T-cell (primary cell): ENCODE data around the gene OR6C74. TPM values are rescaled to one million over a fixed set of nuclear protein-coding genes. Genes with fewer than 3 reads are reported as not detected.

Source experiments
- ATAC-seq, 4 experiments: fragments of 200-7000 bp in 3 of 4; fragments of 150-1000 bp in 1 of 4; cut with Tn5 transposase; replicated peaks in 1 of 4; 1 replicate in 3 of 4; 2 replicates in 1 of 4; pipeline ENCODE4 v1.10.0; 2021; ENCODE audit warnings: moderate library complexity in 3 of 4, mild to moderate bottlenecking in 2 of 4, moderate number of reproducible peaks in 1 of 4
- CTCF ChIA-PET, 2 donors: fragments of 300-600 bp; sonication (Branson Sonifier 250); formaldehyde crosslinking; loops; one replicate each; lab custom pipeline; 2022; ENCODE audit warnings: antibody characterized with exemption in 2 of 2; lab: Charles Lee
- POLR2A ChIA-PET, 2 donors: fragments of 300-600 bp; sonication (Branson Sonifier 250); formaldehyde crosslinking; loops; one replicate each; lab custom pipeline; 2022; ENCODE audit warnings: antibody characterized with exemption in 2 of 2; lab: Charles Lee
- DNase-seq, 35 experiments: peaks; one replicate each; pipeline versions ENCODE4 v3.0.0 to v3.0.0-alpha.2; 2013 to 2023
- H3K27ac ChIP-seq: one replicate; pipeline ENCODE4 v1.5.1; 2013; ENCODE audit warnings: low read length
- H3K27me3 ChIP-seq, 2 experiments: replicated peaks in 1 of 2; 1 replicate in 1 of 2; 2 replicates in 1 of 2; pipeline versions ENCODE4 v1.6.1 to v1.7.0; 2013; ENCODE audit warnings: low read length in 1 of 2, mixed read lengths in 1 of 2; ENCODE audit not compliant: control insufficient read depth in 2 of 2, insufficient read depth in 2 of 2; ENCODE audit errors: extremely low read depth in 1 of 2
- H3K36me3 ChIP-seq, 2 donors: 1 replicate in 1 of 2; 2 replicates in 1 of 2; pipeline versions ENCODE4 v1.6.1 to v1.7.0; 2013; ENCODE audit warnings: low read length in 1 of 2; ENCODE audit not compliant: control insufficient read depth in 2 of 2, insufficient read depth in 1 of 2; ENCODE audit errors: extremely low read depth in 1 of 2
- H3K4me1 ChIP-seq, 2 experiments: 1 replicate in 1 of 2; 2 replicates in 1 of 2; pipeline versions ENCODE4 v1.6.1 to v1.7.0; 2013; ENCODE audit warnings: low read length in 2 of 2, mixed read lengths in 1 of 2; ENCODE audit not compliant: insufficient read depth in 2 of 2, control insufficient read depth in 1 of 2; ENCODE audit errors: extremely low read depth in 1 of 2
- H3K4me3 ChIP-seq, 2 donors: 1 replicate in 1 of 2; 2 replicates in 1 of 2; pipeline versions ENCODE4 v1.5.1 to v1.7.0; 2013; ENCODE audit warnings: mild to moderate bottlenecking in 2 of 2, low read length in 1 of 2, moderate library complexity in 1 of 2; ENCODE audit not compliant: control insufficient read depth in 1 of 2; ENCODE audit errors: extremely low read depth in 1 of 2
- H3K9me3 ChIP-seq: 2 replicates; pipeline ENCODE4 v1.7.0; 2013
- H3K27ac Mint-ChIP-seq, 2 donors: one replicate each; pipeline ENCODE4 v1.8.0; 2020 to 2021; ENCODE audit warnings: mild to moderate bottlenecking in 2 of 2, mixed read lengths in 2 of 2
- H3K27me3 Mint-ChIP-seq, 2 donors: one replicate each; pipeline ENCODE4 v1.8.0; 2021 to 2022; ENCODE audit warnings: mixed read lengths in 2 of 2
- H3K36me3 Mint-ChIP-seq: one replicate; pipeline ENCODE4 v1.8.0; 2021; ENCODE audit warnings: mixed read lengths
- H3K4me1 Mint-ChIP-seq, 3 donors: one replicate each; pipeline ENCODE4 v1.8.0; 2020 to 2022; ENCODE audit warnings: mixed read lengths in 3 of 3, mild to moderate bottlenecking in 1 of 3
- H3K4me3 Mint-ChIP-seq, 3 donors: one replicate each; pipeline ENCODE4 v1.8.0; 2020 to 2022; ENCODE audit warnings: mild to moderate bottlenecking in 3 of 3, mixed read lengths in 3 of 3, moderate library complexity in 3 of 3
- H3K9me3 Mint-ChIP-seq, 3 donors: one replicate each; pipeline ENCODE4 v1.8.0; 2020 to 2022; ENCODE audit warnings: mixed read lengths in 3 of 3
- WGBS: methylation state at CpG from one replicate; pipeline ENCODE4 v1.1.5; 2013; ENCODE audit warnings: missing lambda C conversion rate; ENCODE audit not compliant: insufficient coverage; 5-methylcytosine and 5-hydroxymethylcytosine counted together
- total RNA-seq, 35 experiments: library from RNA in 6 of 35; stranded (reverse) in 6 of 35; fragments of 120-200 nt in 1 of 35; gene quantifications; one replicate each; pipeline versions ENCODE4 v1.2.1 to v1.2.4 and lab custom pipeline; 2013 to 2026

The OR6C74 gene
- total RNA-seq (not detected), total RNA-seq (lab: John Stamatoyannopoulos, UW) (0 to 0.10 (median 0) reads per million in 29 experiments)
- not detected for total RNA-seq (2013)

- Mint-ChIP-seq H3K4me3 (no peak within 1 kb of the TSS), H3K9me3 (no peaks in the 10 kb centered on the region), H3K27me3 (peaks cover 19 to 29% of the 10 kb centered on the region in 2 donors), H3K36me3 (no peaks in the 10 kb centered on the region), H3K4me1 (no peaks in the 10 kb centered on the region), H3K27ac (no peak within 1 kb of the TSS)
- H3K4me3 ChIP-seq, result no peak within 1 kb of the TSS
- no peaks in the 10 kb centered on the region for H3K9me3 ChIP-seq
- peaks cover 3 to 11% of the 10 kb centered on the region in 2 experiments for H3K27me3 ChIP-seq
- DNase-seq (no peak), ATAC-seq (no peak)
- WGBS, result no CpG with 5 or more reads among the region's 3 CpGs
- no peaks in the 10 kb centered on the region for H3K4me1 ChIP-seq
- ChIA-PET CTCF (no interaction called here), POLR2A (no interaction called here)
- H3K36me3 ChIP-seq, result no peaks in the 10 kb centered on the region
- no peak within 1 kb of the TSS for H3K27ac ChIP-seq
Measured at GRCh38 chr12:55244309-55244708, at the start of gene OR6C74. Gene OR6C74, plus strand, starts transcription at chr12:55244609. Its CDS starts 2,679 bp downstream, at chr12:55247288.

- ChIA-PET POLR2A (no interaction called here), CTCF (interaction anchor here in 1 of 2 donors (0.8 kb wide), 1 partner anchor 34 kb away, joined by 3 read pairs; no protein-coding TSS in a partner anchor)
- Mint-ChIP-seq H3K4me3 (no peak within 1 kb of the TSS), H3K36me3 (no peaks in the 10 kb centered on the region), H3K27ac (no peak within 1 kb of the TSS), H3K27me3 (peaks cover 16 to 21% of the 10 kb centered on the region in 2 donors), H3K4me1 (no peaks in the 10 kb centered on the region), H3K9me3 (no peaks in the 10 kb centered on the region)
- Histone ChIP-seq H3K4me1 (no peaks in the 10 kb centered on the region), H3K27ac (no peak within 1 kb of the TSS), H3K9me3 (no peaks in the 10 kb centered on the region), H3K4me3 (no peak within 1 kb of the TSS), H3K36me3 (no peaks in the 10 kb centered on the region), H3K27me3 (peaks cover 0 to 3% of the 10 kb centered on the region in 2 experiments)
- ATAC-seq (no peak), DNase-seq (no peak)
- WGBS, result no CpG with 5 or more reads among the region's 2 CpGs
Measured at GRCh38 chr12:55220725-55221124, 23.7 kb upstream of the OR6C74 start, which contains the start of gene OR10A7. Gene OR10A7, plus strand, starts transcription at chr12:55221025. Its CDS starts 0 bp downstream, at chr12:55221025.

- no peaks in the 10 kb centered on the region for H3K36me3 Mint-ChIP-seq
- no peaks in the 10 kb centered on the region for H3K4me1 Mint-ChIP-seq
- H3K4me3 Mint-ChIP-seq, result no peak overlapping the region
- H3K9me3 ChIP-seq, result no peaks in the 10 kb centered on the region
- H3K4me1 ChIP-seq, result no peaks in the 10 kb centered on the region
- CTCF ChIA-PET, result no interaction called here
- DNase-seq (no peak), ATAC-seq (no peak)
- no peaks in the 10 kb centered on the region for H3K36me3 ChIP-seq
- H3K4me3 ChIP-seq, result no peak overlapping the region
- peaks cover 30% of the 10 kb centered on the region in 2 donors for H3K27me3 Mint-ChIP-seq
- WGBS, result no CpG with 5 or more reads among the region's 1 CpG
- H3K27ac ChIP-seq, result no peak overlapping the region
- no peak overlapping the region for H3K27ac Mint-ChIP-seq
- no peaks in the 10 kb centered on the region for H3K27me3 ChIP-seq
- H3K9me3 Mint-ChIP-seq, result no peaks in the 10 kb centered on the region
- POLR2A ChIA-PET, result no interaction called here
Measured at GRCh38 chr12:55226523-55226922, 17.9 kb upstream of the OR6C74 start.

- DNase-seq, result no peak
- Mint-ChIP-seq H3K4me1 (no peaks in the 10 kb centered on the region), H3K4me3 (no peak overlapping the region), H3K36me3 (no peaks in the 10 kb centered on the region), H3K9me3 (no peaks in the 10 kb centered on the region), H3K27ac (no peak overlapping the region), H3K27me3 (peaks cover 28 to 34% of the 10 kb centered on the region in 2 donors)
- H3K4me3 ChIP-seq, result no peak overlapping the region
- no peak overlapping the region for H3K27ac ChIP-seq
- H3K4me1 ChIP-seq, result no peaks in the 10 kb centered on the region
- no peaks in the 10 kb centered on the region for H3K36me3 ChIP-seq
- ChIA-PET CTCF (interaction anchor here in 1 of 2 donors (0.5 kb wide), 1 partner anchor 480 kb away, joined by 8 read pairs; no protein-coding TSS in a partner anchor), POLR2A (interaction anchor here in 1 of 2 donors (0.7 kb wide), 1 partner anchor 193 kb away, joined by 8 read pairs; no protein-coding TSS in a partner anchor)
- no peaks in the 10 kb centered on the region for H3K9me3 ChIP-seq
- 36% methylated on average over 2 of the region's 3 CpGs for WGBS
- no peaks in the 10 kb centered on the region for H3K27me3 ChIP-seq
- no peak for ATAC-seq
Measured at GRCh38 chr12:55227643-55228042, 16.8 kb upstream of the OR6C74 start.

GRCh38 chr12:55246159-55246558, 1.8 kb downstream of the OR6C74 start:
- CTCF ChIA-PET, result no interaction called here

GRCh38 chr12:55250944-55251343, 6.5 kb downstream of the OR6C74 start:
- Mint-ChIP-seq H3K9me3 (no peaks in the 10 kb centered on the region), H3K36me3 (no peaks in the 10 kb centered on the region), H3K4me1 (no peaks in the 10 kb centered on the region), H3K27me3 (peaks cover 20 to 37% of the 10 kb centered on the region in 2 donors), H3K4me3 (no peak overlapping the region), H3K27ac (no peak overlapping the region)
- H3K36me3 ChIP-seq, result no peaks in the 10 kb centered on the region
- ATAC-seq, result no peak
- no peak for DNase-seq
- ChIA-PET CTCF (no interaction called here), POLR2A (no interaction called here)
- no peaks in the 10 kb centered on the region for H3K4me1 ChIP-seq
- no peak overlapping the region for H3K4me3 ChIP-seq
- no peak overlapping the region for H3K27ac ChIP-seq
- H3K9me3 ChIP-seq, result no peaks in the 10 kb centered on the region
- H3K27me3 ChIP-seq, result peaks cover 0 to 3% of the 10 kb centered on the region in 2 experiments
- 60% methylated on average over 1 of the region's 3 CpGs for whole genome bisulfite sequencing

More at GRCh38 chr12:55246159-55246558, 1.8 kb downstream of the OR6C74 start:
- no peaks in the 10 kb centered on the region for H3K4me1 Mint-ChIP-seq
- ATAC-seq, result no peak
- H3K36me3 Mint-ChIP-seq, result no peaks in the 10 kb centered on the region
- H3K27ac ChIP-seq, result no peak overlapping the region
- POLR2A ChIA-PET, result interaction anchor here in 1 of 2 donors (0.8 kb wide), 1 partner anchor 277 kb away, joined by 3 read pairs; no protein-coding TSS in a partner anchor
- 50% methylated on average over 1 of the region's 1 CpG for WGBS
- peaks cover 3 to 11% of the 10 kb centered on the region in 2 experiments for H3K27me3 ChIP-seq
- no peaks in the 10 kb centered on the region for H3K36me3 ChIP-seq
- H3K4me3 ChIP-seq, result no peak overlapping the region
- H3K4me1 ChIP-seq, result no peaks in the 10 kb centered on the region
- H3K9me3 ChIP-seq, result no peaks in the 10 kb centered on the region
- no peaks in the 10 kb centered on the region for H3K9me3 Mint-ChIP-seq
- no peak for DNase-seq
- no peak overlapping the region for H3K4me3 Mint-ChIP-seq
- peaks cover 23 to 34% of the 10 kb centered on the region in 2 donors for H3K27me3 Mint-ChIP-seq
- H3K27ac Mint-ChIP-seq, result no peak overlapping the region
